ENCODE results near the gene STUB1. TPM values are rescaled to one million over a fixed set of nuclear protein-coding genes. Genes with fewer than 3 reads are reported as not detected.
"Not testable (repeated sequence)": the region's sequence is repeated elsewhere in the genome, so short reads cannot be mapped to it uniquely, and the experiment has no call there.

Gene STUB1
- total RNA-seq, 1 donor from 2014 or later, result 49.1 TPM

GRCh38 chr16:712740-713250 is 32.6 kb downstream of the STUB1 start:
- DNase-seq, result not testable (repeated sequence)

- DNase-seq, result no peak
These were observed 33.9 kb downstream of the STUB1 start for GRCh38 chr16:714079-714478.

DNA sequence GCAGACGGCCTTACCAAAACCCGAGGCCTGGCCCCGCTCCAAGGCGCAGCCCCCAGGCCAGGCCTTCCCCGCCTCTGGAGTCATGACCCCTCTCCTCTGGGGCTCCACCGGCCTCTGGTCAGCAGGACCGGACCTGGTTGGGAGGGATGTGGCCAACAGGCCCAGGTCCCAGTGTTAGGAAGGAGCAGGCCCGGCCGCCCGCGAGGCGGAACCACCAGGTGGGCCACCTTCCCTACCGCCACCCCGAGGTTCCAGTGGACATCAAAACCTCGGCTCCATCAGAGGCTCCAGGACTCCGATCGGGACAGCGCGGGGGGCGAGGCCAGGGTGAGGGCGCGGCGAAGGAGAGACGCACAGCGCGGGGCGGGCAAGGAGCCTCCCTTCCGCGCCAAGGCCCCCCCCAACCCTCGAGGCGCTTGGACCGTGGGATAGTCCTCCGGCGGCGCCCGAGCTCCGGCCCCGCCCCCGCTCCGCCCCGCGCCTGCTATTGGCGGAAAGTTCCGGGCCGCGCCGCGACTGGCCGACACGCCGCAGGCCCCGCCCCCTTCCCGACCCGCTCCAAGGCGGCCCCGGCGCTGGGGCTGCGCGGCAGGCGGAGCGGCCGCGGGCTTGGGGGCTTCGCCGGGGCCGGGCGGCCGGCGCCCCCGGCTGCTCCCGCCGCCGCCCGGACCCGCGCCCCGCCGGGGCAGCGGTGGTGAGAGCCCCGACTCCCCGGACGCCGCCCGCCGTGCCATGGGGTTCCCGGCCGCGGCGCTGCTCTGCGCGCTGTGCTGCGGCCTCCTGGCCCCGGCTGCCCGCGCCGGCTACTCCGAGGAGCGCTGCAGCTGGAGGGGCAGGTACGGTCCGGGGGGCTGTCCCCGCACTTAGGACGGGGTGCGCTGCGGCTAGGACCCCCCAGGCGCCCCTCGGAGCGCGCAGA is 34.6 kb downstream of the STUB1 start, which contains the start of gene METRN:
Gene METRN, plus strand, starts transcription at position 561 of the 919 bp plus-strand sequence. Its CDS starts 172 bp downstream, at position 733.
- DNase-seq, result peak; percentile 58

DNA sequence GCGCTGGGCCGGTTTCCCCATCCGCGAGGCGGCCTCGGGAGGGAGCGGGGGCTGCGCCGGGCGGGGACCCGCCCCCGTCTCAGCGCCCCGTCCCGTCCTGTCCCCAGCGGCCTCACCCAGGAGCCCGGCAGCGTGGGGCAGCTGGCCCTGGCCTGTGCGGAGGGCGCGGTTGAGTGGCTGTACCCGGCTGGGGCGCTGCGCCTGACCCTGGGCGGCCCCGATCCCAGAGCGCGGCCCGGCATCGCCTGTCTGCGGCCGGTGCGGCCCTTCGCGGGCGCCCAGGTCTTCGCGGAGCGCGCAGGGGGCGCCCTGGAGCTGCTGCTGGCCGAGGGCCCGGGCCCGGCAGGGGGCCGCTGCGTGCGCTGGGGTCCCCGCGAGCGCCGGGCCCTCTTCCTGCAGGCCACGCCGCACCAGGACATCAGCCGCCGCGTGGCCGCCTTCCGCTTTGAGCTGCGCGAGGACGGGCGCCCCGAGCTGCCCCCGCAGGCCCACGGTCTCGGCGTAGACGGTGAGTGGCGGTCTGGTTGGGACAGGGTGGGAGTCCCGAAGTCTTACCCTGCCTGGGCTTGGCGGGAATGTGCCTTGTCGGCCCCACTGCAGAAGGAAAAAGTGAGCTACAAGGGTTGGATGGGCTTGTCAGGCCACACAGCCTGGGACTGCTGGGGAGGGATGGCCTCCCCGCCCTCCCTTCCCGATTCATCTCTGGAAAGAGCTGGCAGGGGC is 35.4 kb downstream of the STUB1 start:
- no peak for DNase-seq

DNA sequence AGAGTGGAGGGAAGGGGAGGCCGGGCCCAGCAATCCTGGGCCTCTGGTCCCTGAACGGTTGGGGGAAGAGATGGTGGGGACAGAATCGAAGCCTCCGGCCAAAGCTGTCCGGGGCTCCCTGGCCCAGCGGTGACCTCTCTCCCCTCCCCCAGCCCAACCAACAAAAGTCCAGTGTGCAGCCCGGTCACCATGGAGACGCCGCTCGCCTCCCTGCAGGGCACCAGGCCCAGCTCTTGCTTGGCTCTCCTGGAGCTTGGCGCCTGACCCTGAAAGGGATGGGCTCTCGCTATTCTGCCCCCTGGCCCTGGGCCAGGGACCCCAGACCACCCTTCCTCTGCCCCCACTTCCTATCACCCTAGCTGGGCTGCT is 36.0 kb downstream of the STUB1 start:
- no peak for DNase-seq

DNA sequence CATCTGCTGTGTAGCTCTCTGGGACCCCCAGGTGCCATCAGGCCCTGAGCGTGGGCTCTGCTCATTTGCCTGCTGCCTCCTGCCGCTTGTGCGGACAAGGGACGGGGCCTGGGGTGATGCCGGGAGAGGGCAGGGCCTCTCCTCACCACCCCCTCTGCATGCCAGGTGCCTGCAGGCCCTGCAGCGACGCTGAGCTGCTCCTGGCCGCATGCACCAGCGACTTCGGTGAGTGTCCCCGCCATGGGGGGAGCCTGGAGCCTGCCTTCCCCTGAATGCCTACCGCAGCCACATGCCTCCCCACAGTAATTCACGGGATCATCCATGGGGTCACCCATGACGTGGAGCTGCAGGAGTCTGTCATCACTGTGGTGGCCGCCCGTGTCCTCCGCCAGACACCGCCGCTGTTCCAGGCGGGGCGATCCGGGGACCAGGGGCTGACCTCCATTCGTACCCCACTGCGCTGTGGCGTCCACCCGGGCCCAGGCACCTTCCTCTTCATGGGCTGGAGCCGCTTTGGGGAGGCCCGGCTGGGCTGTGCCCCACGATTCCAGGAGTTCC is 36.6 kb downstream of the STUB1 start:
- DNase-seq, result no peak

GRCh38 chr16:717450-718245 is 37.4 kb downstream of the STUB1 start:
- no peak for DNase-seq

- DNase-seq, result no peak
These were observed 38.2 kb downstream of the STUB1 start for GRCh38 chr16:718389-718788.

DNA sequence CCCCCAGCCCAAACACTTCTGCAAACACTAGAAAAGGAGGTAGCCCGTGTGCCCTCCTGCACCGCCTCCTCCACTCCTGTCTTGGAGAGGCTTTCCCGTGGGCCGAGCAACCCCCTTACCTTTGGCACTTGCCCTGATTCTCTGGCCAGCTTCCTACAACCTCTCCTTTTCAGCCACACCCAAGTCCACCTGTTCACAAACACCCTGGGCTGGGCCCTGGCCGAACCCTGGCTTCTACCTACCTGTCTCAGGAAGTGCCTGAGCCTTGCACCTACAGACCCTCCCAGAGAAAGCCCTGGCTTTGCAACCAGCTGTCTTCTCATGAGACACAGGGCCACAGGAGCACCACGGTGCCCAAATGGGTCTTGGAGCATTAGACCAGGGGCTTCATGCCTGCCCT is 38.7 kb downstream of the STUB1 start:
- DNase-seq, result no peak

DNA sequence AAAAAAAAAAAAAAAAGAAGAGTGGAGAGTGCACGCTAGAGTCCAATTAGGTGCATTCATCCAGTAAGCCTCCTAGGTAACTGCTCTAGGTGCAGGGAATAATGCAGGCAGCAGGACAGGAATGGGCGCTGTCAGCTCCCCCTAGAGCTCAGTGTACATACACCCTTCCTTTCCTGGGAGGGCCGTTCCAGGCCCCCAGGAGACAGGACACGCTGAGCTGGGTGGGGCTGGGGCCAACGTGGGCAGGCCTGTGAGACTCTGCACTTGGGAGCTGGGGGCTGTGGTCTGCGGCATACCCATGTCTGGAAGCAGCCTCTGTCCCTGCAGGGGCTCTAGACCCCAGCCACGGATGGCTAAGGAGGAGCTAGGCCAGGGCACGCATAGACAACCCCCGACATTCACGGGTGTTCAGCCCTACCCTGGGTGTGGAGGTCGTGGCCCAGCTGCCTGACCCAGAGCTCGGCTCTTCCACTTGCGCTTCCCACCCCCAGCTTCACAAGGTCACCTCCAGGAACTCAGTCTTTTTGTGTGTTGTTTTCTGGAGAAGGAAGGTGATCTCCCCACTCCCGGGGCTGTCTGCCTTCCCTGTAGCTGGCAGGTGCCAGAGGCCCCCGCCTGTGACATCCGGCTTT is 39.7 kb downstream of the STUB1 start:
- no peak for DNase-seq

- peak; percentile 72 for DNase-seq
These were observed 40.3 kb downstream of the STUB1 start for GRCh38 chr16:720447-720989.

DNA sequence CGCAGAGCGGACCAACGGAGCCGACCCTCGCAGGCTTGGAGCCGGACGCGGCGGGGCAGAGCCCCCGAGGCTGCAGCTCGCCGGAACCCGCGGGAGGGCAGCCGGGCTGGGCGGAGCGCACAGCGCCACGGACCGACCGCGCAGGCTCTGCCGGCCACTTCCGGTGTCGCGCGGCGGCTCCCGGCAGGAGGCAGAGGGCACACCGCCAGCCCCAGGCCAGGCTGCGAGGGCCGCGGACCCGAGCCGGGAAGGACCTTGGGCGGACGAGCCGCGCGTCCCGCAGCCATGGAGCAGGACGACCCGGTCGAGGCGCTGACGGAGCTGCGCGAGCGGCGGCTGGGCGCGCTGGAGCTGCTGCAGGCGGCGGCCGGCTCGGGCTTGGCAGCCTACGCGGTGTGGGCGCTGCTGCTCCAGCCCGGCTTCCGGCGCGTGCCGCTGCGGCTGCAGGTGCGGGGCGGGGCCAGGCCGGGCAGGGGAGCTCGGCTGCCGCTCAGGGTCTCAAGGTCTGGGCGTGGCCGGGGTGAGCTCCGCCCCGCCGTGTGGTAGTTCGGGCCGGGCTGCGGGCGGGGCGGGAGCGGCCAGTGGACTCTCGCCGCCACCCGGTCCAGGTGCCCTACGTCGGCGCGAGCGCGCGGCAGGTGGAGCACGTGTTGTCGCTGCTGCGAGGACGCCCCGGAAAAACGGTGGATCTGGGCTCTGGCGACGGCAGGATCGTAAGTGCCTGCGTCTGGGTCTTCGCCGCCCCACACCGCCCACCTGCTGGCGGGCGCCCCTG is 41.0 kb downstream of the STUB1 start, which contains the start of gene ANTKMT:
Gene ANTKMT, plus strand, starts transcription at position 157 of the 775 bp plus-strand sequence. Its CDS starts 129 bp downstream, at position 286.
- peak; percentile 46 for DNase-seq

DNA sequence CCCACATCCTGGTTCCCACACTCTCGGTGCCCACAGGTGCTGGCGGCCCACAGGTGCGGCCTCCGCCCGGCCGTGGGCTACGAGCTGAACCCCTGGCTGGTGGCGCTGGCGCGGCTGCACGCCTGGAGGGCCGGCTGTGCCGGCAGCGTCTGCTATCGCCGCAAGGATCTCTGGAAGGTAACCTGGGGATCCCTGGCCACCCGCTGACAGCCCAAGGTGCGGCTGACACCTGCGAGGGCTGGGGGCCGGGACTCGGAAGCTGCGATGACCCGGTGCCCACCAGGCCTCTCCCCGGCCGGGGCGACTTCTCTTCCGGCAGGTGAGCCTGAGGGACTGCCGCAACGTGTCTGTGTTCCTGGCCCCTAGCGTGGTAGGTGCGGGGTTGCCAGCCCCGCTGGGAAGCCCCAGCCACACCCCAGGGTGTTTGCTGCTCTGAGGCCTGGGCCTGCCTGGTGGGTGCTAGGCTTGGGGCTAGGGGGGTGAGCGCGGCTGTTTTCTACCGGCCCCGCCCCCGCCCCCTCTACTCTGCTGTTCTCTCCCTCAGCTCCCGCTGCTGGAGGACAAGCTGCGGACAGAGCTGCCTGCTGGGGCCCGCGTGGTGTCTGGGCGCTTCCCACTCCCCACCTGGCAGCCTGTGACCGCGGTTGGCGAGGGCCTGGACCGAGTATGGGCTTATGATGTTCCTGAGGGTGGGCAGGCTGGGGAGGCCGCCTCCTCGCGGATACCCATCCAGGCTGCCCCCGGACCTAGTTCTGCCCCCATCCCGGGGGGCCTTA is 41.7 kb downstream of the STUB1 start:
- DNase-seq, result no peak

DNA sequence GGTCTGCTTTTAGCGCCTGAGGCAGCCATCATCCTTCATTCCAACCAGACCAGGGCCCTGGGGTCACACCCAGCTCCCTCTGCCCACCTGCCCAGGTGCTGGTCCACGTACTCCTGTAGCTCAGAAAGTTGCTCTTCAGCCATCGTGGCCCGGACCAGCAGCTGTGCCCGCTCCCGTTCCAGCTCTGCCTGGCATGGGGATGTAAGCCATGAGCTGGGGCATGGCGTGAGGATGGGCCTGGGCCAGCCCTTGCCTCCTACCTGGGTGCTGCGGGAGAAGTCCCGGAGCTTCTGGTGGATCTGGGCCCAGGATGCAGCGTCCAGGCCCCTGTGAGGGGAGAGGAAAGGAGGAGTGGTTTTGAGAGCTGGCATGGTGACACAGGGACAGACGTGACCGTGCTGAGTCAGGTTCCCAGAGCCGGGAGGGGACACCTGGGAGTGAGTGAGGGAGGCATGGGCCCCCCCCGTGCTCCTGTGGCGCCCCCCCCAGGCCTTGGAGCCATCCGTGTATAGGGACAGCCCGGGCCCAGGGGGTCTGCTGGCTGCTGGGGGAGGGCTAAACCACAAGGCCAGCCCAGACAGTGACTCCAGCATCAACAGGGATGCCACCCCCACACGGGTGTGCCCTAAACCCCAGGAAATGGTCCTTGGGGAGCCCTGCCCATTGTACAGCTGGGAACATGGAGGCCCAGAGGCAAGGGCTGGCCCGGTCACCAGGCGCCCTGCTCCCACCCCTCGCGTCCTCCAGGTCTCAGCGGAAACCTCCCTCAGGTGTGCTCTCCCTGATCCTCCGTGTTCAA is 42.8 kb downstream of the STUB1 start:
- DNase-seq, result no peak

GRCh38 chr16:723695-724094 is 43.5 kb downstream of the STUB1 start:
- no peak for DNase-seq

DNA sequence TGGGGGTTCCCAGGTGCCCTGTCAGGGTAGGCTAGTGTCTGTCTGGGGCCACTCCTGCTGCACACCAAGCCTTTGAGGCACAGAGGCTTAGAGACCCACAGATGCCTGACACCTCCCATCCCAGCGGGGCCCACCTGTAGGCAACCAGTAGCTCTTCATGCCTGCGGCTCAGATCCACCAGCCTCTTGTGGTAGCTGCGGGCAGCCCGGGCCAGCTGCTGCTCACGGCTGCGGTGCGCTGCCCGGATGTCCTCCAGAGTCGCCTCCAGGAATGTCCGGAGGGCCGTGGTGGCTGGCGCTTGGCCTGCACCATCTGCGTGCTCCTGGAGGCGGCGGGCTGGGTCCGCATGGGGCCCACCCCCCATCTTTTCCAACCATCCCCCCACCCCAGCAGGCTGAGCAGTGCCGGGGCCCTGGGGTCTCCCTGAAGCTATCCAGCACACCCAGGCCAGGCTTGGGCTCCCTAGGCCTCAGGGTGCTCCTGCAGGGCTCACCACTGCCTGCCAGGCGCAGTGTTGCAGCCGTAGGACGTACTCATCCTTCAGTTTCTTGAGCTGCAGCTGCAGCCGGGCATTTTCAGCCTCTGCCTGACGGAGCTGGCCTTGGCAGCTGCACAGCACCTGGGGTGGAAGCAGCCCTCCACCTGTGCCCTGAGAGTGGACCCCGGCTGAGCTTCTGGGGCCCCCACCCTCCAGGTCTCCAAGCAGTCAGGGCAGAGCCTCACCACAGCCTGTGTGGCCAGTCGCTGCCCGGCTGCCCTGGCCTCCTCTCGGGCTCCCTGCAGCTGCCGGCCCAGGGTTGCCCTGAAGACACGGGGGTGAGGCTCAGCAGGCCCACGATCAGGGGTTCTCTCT is 44.2 kb downstream of the STUB1 start:
- no peak for DNase-seq

DNA sequence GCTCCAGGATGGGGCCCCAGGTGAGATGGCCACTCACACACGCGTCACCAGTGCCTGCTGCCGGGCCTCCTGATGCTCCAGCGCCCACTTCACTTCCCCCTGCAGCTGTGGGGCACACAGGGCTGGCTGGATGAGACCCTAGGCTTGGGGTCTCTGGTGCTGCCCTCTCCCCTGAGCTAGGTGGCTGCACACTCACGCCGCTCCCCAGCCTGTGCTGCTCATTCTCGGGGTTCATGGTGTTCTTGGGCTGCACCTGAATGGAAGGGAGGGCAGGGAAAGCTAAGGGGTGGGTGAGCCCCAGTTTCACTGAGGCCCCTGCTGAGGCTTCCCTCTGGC is 44.8 kb downstream of the STUB1 start:
- DNase-seq, result no peak
